NCI-H82 (cell line): ENCODE measurements around the gene FGF23.
A peak's percentile ranks its signal among the peaks of the same experiment; 100 is the strongest.
"Not testable (repeated sequence)": the region's sequence is repeated elsewhere in the genome, so short reads cannot be mapped to it uniquely, and the experiment has no call there.

Source experiments
- DNase-seq: peaks from one replicate; lab custom pipeline; 2025; lab: John Stamatoyannopoulos, UW

FGF23 gene

DNA sequence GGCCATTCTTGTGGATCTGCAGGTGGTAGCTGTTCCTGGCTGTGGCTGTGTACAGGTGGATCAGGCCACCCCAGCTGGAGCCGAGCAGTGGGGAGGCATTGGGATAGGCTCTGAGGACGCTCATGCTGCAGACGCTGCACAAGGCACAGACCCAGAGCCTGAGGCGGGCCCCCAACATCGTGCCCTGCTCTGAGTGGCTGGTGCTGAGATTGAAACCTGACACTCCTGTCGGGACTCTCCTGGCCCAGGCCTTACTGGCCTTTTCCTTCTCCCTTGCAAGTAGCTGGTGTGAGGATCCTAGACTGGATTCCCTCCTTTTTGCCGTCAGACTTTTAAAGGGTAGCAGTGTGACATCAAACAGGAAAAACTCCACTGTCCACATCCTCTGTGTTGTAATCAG lies at the start of gene FGF23:
TSS of gene FGF23 (minus strand) at position 308 of the 400 bp plus-strand sequence. CDS start at position 178, 130 bp downstream.
- peak; percentile 48 for DNase-seq

DNA sequence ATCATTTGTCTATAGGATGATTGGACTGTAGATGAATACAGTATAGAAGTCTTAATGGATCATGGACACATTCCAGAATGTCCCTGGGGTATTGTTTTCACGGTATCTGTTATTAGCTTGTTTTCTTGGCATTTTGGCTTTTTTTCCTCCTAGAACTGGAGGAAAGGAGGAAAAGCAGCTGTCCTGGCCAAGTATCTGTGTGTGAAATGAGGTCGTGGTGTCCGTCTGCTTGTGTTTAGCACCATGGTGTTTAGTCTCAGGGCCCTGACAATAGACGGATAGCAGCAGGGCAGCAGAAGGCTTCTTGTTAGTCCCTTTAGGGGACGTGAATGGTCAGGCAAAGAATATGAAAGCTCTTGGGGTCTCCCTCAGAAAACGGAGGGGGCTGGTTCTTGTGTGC lies 44.9 kb upstream of the FGF23 start:
- DNase-seq = no peak

DNA sequence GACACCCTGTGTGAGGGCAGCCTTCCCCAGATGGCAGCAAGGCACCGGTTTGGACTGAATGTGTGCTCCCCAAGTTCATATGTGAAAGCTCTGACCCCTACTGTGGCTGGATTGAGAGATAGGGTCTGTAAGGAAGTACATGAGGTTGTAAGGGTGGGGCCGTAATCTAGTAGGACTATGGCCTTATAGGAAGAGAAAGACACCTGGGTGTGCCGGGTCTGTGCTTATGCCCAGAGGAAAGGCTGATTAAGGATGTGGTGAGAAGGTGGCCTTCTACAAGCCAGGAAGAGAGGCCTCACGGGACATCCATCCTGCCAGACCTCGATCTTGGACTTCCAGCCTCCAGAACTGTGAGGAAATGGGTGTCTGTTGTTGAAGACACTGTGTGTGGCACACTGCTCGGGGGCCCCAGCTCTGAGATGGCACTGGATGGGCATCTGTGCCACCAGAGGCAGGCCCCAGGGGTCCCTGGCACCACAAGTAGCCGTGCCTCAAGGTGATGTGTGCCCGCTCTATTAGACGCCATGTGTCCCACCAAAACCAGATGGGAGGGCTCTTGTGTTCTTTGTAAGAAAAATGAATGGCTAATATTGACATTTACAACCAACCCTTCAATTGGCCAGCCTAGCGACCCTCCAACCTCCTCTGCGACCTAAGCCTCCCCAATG lies 44.1 kb upstream of the FGF23 start:
- DNase-seq = no peak

DNA sequence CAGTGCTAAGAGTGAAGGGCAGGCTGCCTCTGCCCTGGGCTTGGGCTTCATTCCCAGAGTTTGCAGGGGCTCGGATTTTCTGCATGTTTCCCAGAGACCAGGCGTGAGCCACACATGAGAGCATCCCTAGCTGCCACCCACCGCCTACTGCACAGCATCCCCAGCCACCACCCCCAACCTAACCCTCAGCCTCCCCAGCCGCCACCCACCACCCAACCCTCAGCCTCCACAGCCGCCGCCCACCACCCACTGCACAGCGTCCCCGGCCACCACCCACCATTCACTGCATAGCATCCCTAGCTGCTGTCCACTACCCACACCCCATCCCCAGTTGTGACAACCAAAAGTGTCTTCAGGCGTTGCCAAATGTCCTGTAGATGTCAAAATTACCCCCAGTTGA lies 43.5 kb upstream of the FGF23 start:
- DNase-seq = no peak

DNA sequence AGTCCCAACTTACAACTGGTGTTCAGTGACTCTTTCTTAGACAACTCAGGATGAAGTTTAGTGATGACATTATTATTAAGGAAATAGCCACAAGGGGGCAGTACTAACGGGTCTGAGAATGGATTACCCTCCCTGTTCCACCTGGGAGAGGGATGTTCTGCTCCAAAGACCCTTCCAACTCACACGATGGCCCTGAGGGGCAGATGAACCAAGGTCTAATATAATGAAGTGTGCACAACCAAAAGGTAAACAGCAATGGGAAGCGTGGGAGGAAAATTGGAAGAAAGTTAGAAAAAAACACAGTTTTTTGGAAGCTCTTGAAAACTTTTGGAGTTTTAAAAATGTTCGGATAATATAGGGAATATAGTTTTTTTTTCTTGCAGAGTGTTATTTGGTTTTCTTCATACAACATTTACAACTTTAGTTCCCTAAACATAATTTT lies 42.1 kb upstream of the FGF23 start:
- peak; percentile 89 for DNase-seq

DNA sequence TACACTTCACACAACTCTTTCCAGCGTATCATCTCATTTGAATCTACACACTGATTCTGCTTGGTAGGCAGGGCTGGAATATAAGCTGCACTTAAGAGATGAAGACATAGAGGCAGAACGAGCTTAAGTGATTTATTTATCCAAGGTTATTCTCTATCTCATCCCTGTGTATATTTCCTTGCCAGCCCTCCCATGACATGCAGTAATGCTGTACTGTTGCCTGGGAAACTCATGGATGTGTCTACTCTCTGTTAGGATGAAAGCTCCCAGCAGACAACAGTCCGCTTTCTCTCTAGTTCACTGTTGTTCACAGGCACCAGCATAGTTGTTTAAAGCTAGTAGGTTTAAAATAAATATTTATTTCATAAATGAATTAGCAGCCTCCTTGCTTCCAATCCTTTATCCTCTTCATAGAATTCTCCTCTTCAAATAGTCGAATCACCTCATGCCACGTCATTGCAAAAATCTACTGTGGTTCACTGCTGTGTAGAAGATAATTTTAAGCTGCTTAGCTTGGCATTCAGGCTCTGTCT lies 40.7 kb upstream of the FGF23 start:
- DNase-seq = no peak

GRCh38 chr12:4418913-4419312 lies 39.4 kb upstream of the FGF23 start:
- DNase-seq = no peak

- peak; percentile 37 for DNase-seq
Measured at GRCh38 chr12:4417936-4418335, 38.4 kb upstream of the FGF23 start.

GRCh38 chr12:4417455-4417854 lies 37.9 kb upstream of the FGF23 start:
- peak; percentile 93 for DNase-seq

GRCh38 chr12:4416276-4416675 lies 36.8 kb upstream of the FGF23 start:
- DNase-seq = no peak

- DNase-seq = no peak
Measured at GRCh38 chr12:4412465-4412864, 33.0 kb upstream of the FGF23 start.

DNA sequence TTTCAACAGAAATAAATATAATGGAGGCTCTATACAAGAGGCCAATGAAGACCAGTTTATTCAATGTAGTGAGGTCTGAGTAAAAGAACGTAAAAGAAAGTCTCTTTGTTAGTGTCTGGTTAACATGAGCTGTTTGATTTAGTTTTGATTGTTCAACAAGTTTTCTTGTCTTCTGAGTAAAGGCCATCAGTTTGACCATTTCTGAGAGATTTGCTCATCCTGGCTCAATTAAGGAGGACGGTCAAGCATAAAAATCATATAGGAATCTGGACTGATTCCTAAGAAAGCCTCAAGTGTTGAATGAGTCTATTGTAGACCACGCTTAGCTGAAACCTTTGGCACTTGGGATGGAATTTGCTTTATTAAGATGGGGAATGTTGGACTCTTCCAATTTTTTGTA lies 32.5 kb upstream of the FGF23 start:
- DNase-seq = no peak

DNA sequence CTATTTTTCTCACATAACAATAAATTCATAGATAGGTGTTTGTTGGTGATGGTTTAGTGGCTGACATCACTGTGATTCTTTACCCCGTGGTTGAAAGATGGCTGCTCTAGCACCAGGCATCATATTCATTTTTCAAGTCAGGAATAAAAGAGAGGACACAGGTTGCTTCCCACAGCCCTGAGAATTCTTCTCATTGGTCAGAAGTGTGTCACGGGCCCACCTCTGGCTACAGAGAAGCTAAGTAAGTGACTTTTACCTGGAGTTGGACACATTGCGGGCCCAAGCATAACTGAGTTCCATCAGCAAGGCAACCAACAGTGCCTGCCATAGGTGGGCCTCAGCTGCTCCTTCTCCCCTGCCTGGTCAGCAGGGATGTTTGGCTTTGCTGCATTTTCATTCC lies 27.6 kb upstream of the FGF23 start:
- DNase-seq = no peak

- DNase-seq = not testable (repeated sequence)
Measured at GRCh38 chr12:4404877-4405637, 25.5 kb upstream of the FGF23 start.

- DNase-seq = no peak
Measured at GRCh38 chr12:4402996-4403395, 23.5 kb upstream of the FGF23 start.

DNA sequence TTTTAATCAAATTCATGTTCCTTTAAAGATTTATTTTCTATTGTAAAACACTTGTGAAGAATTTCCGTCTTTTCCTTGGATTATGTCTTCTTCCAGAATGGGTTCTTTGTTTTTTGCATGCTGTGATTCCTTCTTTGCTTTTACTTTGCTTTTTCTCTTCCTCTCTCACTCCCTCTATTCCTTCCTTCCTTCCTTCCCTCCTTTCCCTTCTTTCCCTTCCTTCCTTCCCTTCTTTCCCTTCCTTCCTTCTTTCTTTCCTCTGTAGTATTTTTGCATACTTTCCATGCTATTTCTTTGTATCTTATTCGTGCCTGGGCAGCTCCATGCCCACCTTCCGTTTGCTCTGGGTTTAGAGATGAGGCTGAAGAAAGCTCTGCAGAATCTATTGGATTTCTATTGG lies 21.6 kb upstream of the FGF23 start:
- DNase-seq = no peak

- DNase-seq = no peak
Measured at GRCh38 chr12:4395818-4396217, 16.3 kb upstream of the FGF23 start.

DNA sequence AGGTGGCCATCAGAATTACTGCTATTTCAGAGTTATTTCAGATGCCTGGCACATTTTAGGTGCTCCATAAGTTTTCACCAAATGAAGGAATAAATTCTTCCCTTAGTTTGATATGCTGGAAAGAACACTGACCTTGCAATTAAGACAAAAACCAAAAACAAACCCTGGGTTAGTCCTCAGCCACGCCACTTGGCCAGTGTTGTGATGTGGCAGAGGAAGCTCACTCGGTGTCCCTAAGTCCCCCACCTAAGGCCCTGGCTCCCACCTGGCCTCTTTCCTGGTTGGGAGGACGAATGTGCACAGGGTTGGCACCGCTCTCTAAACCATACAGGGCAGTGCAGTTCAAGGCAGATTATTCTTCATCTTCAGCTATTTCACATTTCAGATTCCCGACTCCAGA lies 13.7 kb upstream of the FGF23 start:
- no peak for DNase-seq

GRCh38 chr12:4392223-4392742 lies 12.8 kb upstream of the FGF23 start:
- no peak for DNase-seq

DNA sequence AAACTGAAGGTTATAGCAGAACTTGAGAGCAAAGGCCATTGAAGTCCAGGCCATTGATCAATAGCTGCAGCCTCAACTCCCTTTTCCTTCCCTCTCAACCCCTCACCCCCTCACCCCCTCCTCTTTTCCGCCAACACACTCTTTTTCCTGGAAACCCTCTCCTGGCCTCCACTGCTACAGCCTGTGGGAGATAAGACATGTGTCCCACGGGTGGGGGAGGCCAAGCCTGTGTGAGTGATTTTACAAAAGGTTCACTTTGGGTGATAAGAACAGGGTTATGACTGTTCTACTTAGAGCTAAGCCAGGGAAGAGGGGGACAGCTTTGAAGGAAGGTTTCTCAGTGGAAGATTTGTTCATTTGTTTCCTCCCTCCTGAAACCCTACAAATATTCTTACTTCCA lies 9.2 kb upstream of the FGF23 start:
- DNase-seq = no peak

GRCh38 chr12:4388032-4388431 lies 8.5 kb upstream of the FGF23 start:
- no peak for DNase-seq

DNA sequence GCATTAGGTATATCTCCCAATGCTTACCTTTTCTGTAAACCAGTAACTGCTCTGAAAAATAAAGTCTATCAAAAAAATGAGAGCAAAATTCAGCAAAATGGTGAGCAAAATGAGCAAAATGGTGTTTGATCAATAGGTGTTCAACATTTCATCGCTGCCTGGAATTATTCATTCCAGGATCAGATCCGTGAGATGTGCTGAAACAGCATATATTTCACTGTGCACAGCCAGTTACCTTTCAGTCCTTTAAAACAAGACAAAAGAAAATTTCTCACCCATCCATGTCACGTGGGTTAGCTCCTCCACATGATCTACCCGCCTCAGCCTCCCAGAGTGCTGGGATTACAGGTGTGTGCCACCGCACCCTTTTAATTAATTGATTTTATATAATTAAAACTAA lies 8.1 kb upstream of the FGF23 start:
- DNase-seq = no peak

- peak; percentile 9 for DNase-seq
Measured at GRCh38 chr12:4386801-4387200, 7.3 kb upstream of the FGF23 start.
